ENCODE results near the gene HOXD9.

DNA sequence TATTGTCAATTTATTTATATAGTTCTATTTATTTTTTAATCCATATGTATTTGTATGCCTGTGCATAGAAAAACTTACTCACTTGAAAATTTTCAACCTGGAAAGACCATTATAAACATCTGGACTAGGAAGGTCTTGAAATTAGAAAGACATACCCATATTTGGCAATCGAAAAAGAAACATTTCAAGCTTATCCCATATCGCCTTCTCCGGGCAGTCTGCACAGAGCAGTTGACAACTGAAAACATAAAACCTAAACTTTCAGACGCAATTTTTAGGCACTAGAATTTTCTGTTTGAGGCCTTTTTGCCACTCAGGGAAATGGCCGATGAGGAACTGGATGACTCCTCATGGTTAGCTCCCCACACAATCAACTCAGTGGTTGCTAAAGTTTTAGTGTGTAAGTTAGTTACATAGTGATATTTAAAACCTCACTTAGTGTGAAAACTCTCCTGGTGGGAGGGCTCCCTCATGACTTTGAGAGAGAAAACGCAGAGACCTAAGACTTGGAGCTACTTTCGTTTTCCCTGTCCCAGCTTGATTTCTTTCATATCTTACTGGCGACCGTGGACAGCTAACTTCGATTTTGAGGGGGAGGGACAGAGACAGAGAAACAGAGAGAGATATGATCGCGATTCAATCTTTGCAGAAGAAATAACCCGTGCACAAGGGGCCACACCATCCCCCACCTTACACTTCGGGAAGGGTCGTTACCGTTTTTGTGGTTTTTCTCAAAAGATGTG is 26.1 kb upstream of the HOXD9 start:
- TF ChIP-seq, protein P1, sequence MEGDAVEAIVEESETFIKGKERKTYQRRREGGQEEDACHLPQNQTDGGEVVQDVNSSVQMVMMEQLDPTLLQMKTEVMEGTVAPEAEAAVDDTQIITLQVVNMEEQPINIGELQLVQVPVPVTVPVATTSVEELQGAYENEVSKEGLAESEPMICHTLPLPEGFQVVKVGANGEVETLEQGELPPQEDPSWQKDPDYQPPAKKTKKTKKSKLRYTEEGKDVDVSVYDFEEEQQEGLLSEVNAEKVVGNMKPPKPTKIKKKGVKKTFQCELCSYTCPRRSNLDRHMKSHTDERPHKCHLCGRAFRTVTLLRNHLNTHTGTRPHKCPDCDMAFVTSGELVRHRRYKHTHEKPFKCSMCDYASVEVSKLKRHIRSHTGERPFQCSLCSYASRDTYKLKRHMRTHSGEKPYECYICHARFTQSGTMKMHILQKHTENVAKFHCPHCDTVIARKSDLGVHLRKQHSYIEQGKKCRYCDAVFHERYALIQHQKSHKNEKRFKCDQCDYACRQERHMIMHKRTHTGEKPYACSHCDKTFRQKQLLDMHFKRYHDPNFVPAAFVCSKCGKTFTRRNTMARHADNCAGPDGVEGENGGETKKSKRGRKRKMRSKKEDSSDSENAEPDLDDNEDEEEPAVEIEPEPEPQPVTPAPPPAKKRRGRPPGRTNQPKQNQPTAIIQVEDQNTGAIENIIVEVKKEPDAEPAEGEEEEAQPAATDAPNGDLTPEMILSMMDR (IDR thresholded peaks at IDR 0.05), result no peak
- no peak for TF ChIP-seq POLR2A (IDR thresholded peaks at IDR 0.05)
- TF ChIP-seq POLR2AphosphoS5 (IDR thresholded peaks at IDR 0.05), result peak; percentile 19 to 66 (median 56)
- no peak for TF ChIP-seq EP300 (IDR thresholded peaks at IDR 0.05)
